GM12878 (cell line): ENCODE data around the gene VWA3A. TPM values are rescaled to one million over a fixed set of nuclear protein-coding genes. Genes with fewer than 3 reads are reported as not detected.
A peak's percentile ranks its signal among the peaks of the same experiment; 100 is the strongest.

ENCODE experiments used
- ATAC-seq: fragments of 200-7000 bp; cut with Tn5 transposase; 3 replicates; pipeline ENCODE4 v1.9.1; 2020; ENCODE audit warnings: mild to moderate bottlenecking, moderate library complexity
- BruUV-seq: library from RNA; stranded (reverse); fragments of 400-500 nt; replicated peaks from 2 replicates; lab custom pipeline; 2021; lab: Mats Ljungman, UMichigan
- CTCF ChIA-PET: fragments of 300-600 bp; sonication (Branson Sonifier 250); formaldehyde crosslinking; extraction: SDS; loops from one replicate; lab custom pipeline; 2021; ENCODE audit warnings: inconsistent platforms; lab: Yijun Ruan, JAX
- POLR2A ChIA-PET: fragments of 350-600 bp; formaldehyde crosslinking; extraction: SDS; loops from one replicate; lab custom pipeline; 2021; ENCODE audit warnings: inconsistent platforms; lab: Charles Lee
- RAD21 ChIA-PET: fragments of 300-600 bp; sonication (Branson Sonifier 250); formaldehyde crosslinking; loops from one replicate; lab custom pipeline; 2023; ENCODE audit warnings: antibody characterized with exemption; ENCODE audit not compliant: unreplicated experiment; lab: Charles Lee
- SMC1A ChIA-PET: fragments of 300-600 bp; sonication (Branson Sonifier 250); formaldehyde crosslinking; loops from one replicate; lab custom pipeline; 2023; ENCODE audit not compliant: unreplicated experiment, uncharacterized antibody; lab: Charles Lee
- DNase-seq: peaks from one replicate; pipeline ENCODE4 v3.0.0-alpha.2; 2011; ENCODE audit warnings: low read depth, low spot score
- FAIRE-seq: peaks from 3 replicates; lab custom pipeline; 2011; peaks lifted over from hg19 to GRCh38; lab: Jason Lieb, UNC
- H2AFZ ChIP-seq: 2 replicates; pipeline ENCODE4 v1.6.0; 2011; ENCODE audit warnings: low read depth, low read length, control low read depth; ENCODE audit not compliant: control insufficient read depth
- H3K27ac ChIP-seq: 2 replicates; pipeline ENCODE4 v1.5.1; 2011; ENCODE audit warnings: control low read depth; ENCODE audit not compliant: control insufficient read depth, insufficient read depth
- H3K27me3 ChIP-seq, 2 experiments: replicated peaks in 1 of 2; 2 replicates each; pipeline versions ENCODE4 v1.6.0 to v1.6.1; 2011; ENCODE audit warnings: low read length in 1 of 2; ENCODE audit not compliant: control insufficient read depth in 2 of 2, insufficient read depth in 2 of 2
- H3K36me3 ChIP-seq, 2 experiments: 2 replicates each; pipeline ENCODE4 v1.5.1; 2011; ENCODE audit warnings: low read length in 1 of 2; ENCODE audit not compliant: control insufficient read depth in 2 of 2, insufficient read depth in 2 of 2
- H3K4me1 ChIP-seq: 2 replicates; pipeline ENCODE4 v1.6.1; 2011; ENCODE audit warnings: mild to moderate bottlenecking, low read length, moderate library complexity, mixed read lengths; ENCODE audit not compliant: control insufficient read depth, insufficient read depth
- H3K4me2 ChIP-seq: 2 replicates; pipeline ENCODE4 v1.6.0; 2011; ENCODE audit warnings: control low read depth; ENCODE audit not compliant: control insufficient read depth, insufficient read depth
- H3K4me3 ChIP-seq: fragments of 200-600 bp; sonication (generic); 2 replicates; pipeline ENCODE4 v1.5.1; 2016
- H3K79me2 ChIP-seq: 2 replicates; pipeline ENCODE4 v1.6.0; 2011; ENCODE audit warnings: low read length; ENCODE audit not compliant: control insufficient read depth, insufficient read depth
- H3K9ac ChIP-seq: 2 replicates; pipeline ENCODE4 v1.8.0; 2011; ENCODE audit warnings: low read length, control low read depth, mixed read lengths; ENCODE audit not compliant: control insufficient read depth, insufficient read depth
- H3K9me3 ChIP-seq: replicated peaks from 3 replicates; pipeline ENCODE4 v1.5.1; 2011; ENCODE audit warnings: mild to moderate bottlenecking, low read length; ENCODE audit not compliant: control insufficient read depth, insufficient read depth
- H4K20me1 ChIP-seq: 2 replicates; pipeline ENCODE4 v1.6.0; 2011; ENCODE audit not compliant: control insufficient read depth, insufficient read depth
- BCL11A ChIP-seq: IDR thresholded peaks from 2 replicates; pipeline ENCODE4 v1.6.1; 2011; ENCODE audit warnings: low read depth, low read length
- EED ChIP-seq: sonication (generic); IDR thresholded peaks from 2 replicates; pipeline ENCODE4 v1.6.1; 2016; ENCODE audit warnings: antibody characterized with exemption, low read depth
- LARP7 ChIP-seq: fragments of 450-650 bp; IDR thresholded peaks from 2 replicates; pipeline ENCODE4 v1.6.1; 2017; ENCODE audit warnings: mild to moderate bottlenecking
- RCOR1 ChIP-seq: conservative IDR thresholded peaks from 2 replicates; pipeline ENCODE4 v1.6.1; 2012; ENCODE audit warnings: low read depth, low read length, improper control_type of control experiment
- RELA ChIP-seq: fragments of 450-650 bp; IDR thresholded peaks from 2 replicates; pipeline ENCODE4 v1.8.0; 2014; ENCODE audit warnings: borderline replicate concordance; ENCODE audit not compliant: partially characterized antibody
- RUNX3 ChIP-seq: IDR thresholded peaks from 2 replicates; pipeline ENCODE4 v1.6.1; 2012; ENCODE audit warnings: low read length, inconsistent platforms
- SMARCA5 ChIP-seq: fragments of 450-650 bp; IDR thresholded peaks from 2 replicates; pipeline ENCODE4 v1.6.1; 2017; ENCODE audit warnings: mild to moderate bottlenecking
- SREBF2 ChIP-seq: IDR thresholded peaks from 2 replicates; pipeline ENCODE4 v1.6.1; 2012; ENCODE audit warnings: mild to moderate bottlenecking, low read length
- WGBS: methylation state at CpG from one replicate; pipeline ENCODE4 v1.1.6; 2016; ENCODE audit warnings: low lambda C conversion rate; ENCODE audit not compliant: insufficient replicate concordance, insufficient coverage; ENCODE audit errors: missing lambda C conversion rate; 5-methylcytosine and 5-hydroxymethylcytosine counted together
- in situ Hi-C: fragments of 300-500 bp; cut with MboI; formaldehyde crosslinking; loops from 9 replicates; pipeline ENCODE4 v1.14.3; 2018; ENCODE audit warnings: mixed read lengths
- intact Hi-C: fragments of 100-400 bp; cut with micrococcal nuclease; formaldehyde crosslinking; loops from one replicate; pipeline ENCODE4 v1.14.2; 2022; ENCODE audit not compliant: unreplicated experiment
- polyA plus RNA-seq, 11 experiments: library from polyadenylated mRNA; depleted of rRNA in 4 of 11; unstranded in 6 of 11; stranded (reverse) in 5 of 11; fragments of >200 nt; fragmentation: Nextera tagmentation in 4 of 11; fragmentation: Illumina TruSeq in 1 of 11; extraction: Ambion mirVana in 4 of 11; extraction: Trizol in 1 of 11; gene quantifications; 1 replicate in 1 of 11; 2 replicates in 10 of 11; pipeline versions ENCODE4 v1.2.1 to v1.2.3, GENCODE V29; 2011 to 2016; ENCODE audit warnings: inconsistent platforms in 2 of 11, missing spikeins in 2 of 11, low read depth in 1 of 11
- total RNA-seq, 4 experiments: library from RNA; depleted of rRNA in 3 of 4; stranded (reverse); fragments of >200 nt in 3 of 4; fragmentation: Illumina TruSeq in 1 of 4; extraction: Trizol in 1 of 4; gene quantifications; 2 replicates each; pipeline versions ENCODE4 v1.2.1 to v1.2.3, GENCODE V29; 2013 to 2021
- TF ChIP-seq, protein P1 (sequence below): fragments of 450-650 bp; IDR thresholded peaks from 2 replicates; pipeline ENCODE4 v1.6.1; 2017; ENCODE audit warnings: low read depth, mild to moderate bottlenecking, moderate library complexity
- TF ChIP-seq, protein P2 (sequence below): IDR thresholded peaks from 2 replicates; pipeline ENCODE4 v1.6.1; 2011; ENCODE audit warnings: low read depth, mild to moderate bottlenecking, low read length, moderate library complexity, borderline replicate concordance; ENCODE audit errors: extremely low read depth
- TF ChIP-seq, protein P3 (sequence below): IDR thresholded peaks from 2 replicates; pipeline ENCODE4 v1.6.1; 2012; ENCODE audit warnings: low read depth, low read length, improper control_type of control experiment
- TF ChIP-seq, protein P4 (sequence below): fragments of 450-650 bp; IDR thresholded peaks from 2 replicates; pipeline ENCODE4 v1.6.1; 2017; ENCODE audit warnings: mild to moderate bottlenecking, moderate library complexity
- TF ChIP-seq, protein P5 (sequence below): fragments of 450-650 bp; IDR thresholded peaks from 2 replicates; pipeline ENCODE4 v1.6.1; 2018; ENCODE audit warnings: mild to moderate bottlenecking, low read depth, moderate library complexity; ENCODE audit not compliant: partially characterized antibody

Gene VWA3A
- total and polyA plus RNA-seq, 10 of the 15 experiments (the other 5 are each of a cell fraction or from before 2014, with no cell fraction given), result 0.01 TPM; not detected in 9

DNA sequence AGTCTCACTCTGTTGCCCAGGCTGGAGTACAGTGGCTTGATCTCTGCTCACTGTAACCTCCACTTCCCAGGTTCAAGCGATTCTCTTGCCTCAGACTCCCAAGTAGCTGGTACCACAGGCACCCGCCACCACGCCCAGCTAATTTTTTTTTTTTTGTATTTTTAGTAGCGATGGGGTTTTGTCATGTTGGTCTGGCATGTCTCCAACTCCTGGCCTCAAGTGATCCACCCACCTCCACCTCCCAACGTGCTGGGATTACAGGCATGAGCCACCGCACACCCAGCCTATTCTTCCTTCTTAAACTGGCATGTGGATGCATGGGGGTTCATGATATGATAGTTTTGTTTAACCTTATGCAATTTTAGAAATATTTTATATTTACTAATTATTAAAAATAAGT, 39.4 kb upstream of the VWA3A start (continued):
- TF ChIP-seq, protein P1, sequence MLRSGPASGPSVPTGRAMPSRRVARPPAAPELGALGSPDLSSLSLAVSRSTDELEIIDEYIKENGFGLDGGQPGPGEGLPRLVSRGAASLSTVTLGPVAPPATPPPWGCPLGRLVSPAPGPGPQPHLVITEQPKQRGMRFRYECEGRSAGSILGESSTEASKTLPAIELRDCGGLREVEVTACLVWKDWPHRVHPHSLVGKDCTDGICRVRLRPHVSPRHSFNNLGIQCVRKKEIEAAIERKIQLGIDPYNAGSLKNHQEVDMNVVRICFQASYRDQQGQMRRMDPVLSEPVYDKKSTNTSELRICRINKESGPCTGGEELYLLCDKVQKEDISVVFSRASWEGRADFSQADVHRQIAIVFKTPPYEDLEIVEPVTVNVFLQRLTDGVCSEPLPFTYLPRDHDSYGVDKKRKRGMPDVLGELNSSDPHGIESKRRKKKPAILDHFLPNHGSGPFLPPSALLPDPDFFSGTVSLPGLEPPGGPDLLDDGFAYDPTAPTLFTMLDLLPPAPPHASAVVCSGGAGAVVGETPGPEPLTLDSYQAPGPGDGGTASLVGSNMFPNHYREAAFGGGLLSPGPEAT, result no peak
- TF ChIP-seq, all 136 proteins: peak for 0

DNA sequence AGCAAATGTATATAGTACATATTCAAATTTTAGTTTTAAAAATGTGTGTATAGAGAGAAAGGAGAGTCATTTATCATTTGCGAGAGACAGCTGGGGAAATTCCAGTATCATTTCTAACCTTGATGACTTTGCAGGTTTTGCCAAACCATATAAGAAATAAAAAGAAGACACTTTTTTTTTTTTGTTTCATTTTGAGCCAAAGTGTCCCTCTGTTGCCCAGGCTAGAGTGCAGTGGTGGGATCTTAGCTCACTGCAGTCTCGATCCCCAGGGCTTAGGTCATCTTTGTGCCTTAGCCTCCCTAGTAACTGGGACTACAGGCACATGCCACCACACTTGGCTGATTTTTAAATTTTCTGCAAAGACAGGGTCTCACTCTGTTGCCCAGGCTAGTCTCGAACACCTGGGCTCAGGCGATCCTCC, 38.4 kb upstream of the VWA3A start:
- no peaks in the 10 kb centered on the region for H3K36me3 ChIP-seq
- H3K79me2 ChIP-seq, result no peaks in the 10 kb centered on the region
- in situ Hi-C loops, result no loop called here
- ChIA-PET RAD21 (interaction anchor here (0.7 kb wide), 2 partner anchors 30 to 42 kb away, joined by 3 to 4 read pairs; no protein-coding TSS in a partner anchor), SMC1A (interaction anchor here (0.7 to 3.7 kb wide), 7 partner anchors 9 to 135 kb away, joined by 3 to 11 read pairs (median 3); no protein-coding TSS in a partner anchor), POLR2A (no interaction called here), CTCF (interaction anchor here (1.5 kb wide), 1 partner anchor 24 kb away, joined by 4 read pairs; no protein-coding TSS in a partner anchor)
- no TSS peak for BruUV-seq
- H3K9ac ChIP-seq, result no peak overlapping the region
- intact Hi-C loops, result loop anchor here (5.0 kb wide), 1 partner anchor 42 kb away; no protein-coding TSS in a partner anchor
- no peak overlapping the region for H2AFZ ChIP-seq
- H3K4me2 ChIP-seq, result no peak overlapping the region; the same call in 1 of the 2 replicates
- peak; percentile 90 for ATAC-seq
- H3K27ac ChIP-seq, result 0 out of 2 replicates have a peak overlapping the region, but pooled peaks have one; percentile 13
- H3K9me3 ChIP-seq, result no peaks in the 10 kb centered on the region; the same call in 2 of the 3 replicates
- peaks cover 4% of the 10 kb centered on the region; the same call in 1 of the 2 replicates for H3K4me1 ChIP-seq
- H3K27me3 ChIP-seq, result no peaks in the 10 kb centered on the region
- WGBS, result 12% methylated on average over 4 of the region's 4 CpGs
- peak; percentile 34 for DNase-seq
- no peaks in the 10 kb centered on the region for H4K20me1 ChIP-seq
- H3K4me3 ChIP-seq, result no peak overlapping the region
- peak; percentile 66 for FAIRE-seq
- TF ChIP-seq, protein P2, sequence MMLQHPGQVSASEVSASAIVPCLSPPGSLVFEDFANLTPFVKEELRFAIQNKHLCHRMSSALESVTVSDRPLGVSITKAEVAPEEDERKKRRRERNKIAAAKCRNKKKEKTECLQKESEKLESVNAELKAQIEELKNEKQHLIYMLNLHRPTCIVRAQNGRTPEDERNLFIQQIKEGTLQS, result no peak
- TF ChIP-seq RCOR1, result no peak
- no peak for TF ChIP-seq SREBF2
- peak; percentile 83 for TF ChIP-seq SMARCA5
- no peak for TF ChIP-seq EED
- TF ChIP-seq RUNX3, result peak; percentile 12; the same call in 1 of the 2 replicates
- no peak for TF ChIP-seq RELA
- TF ChIP-seq, protein P3, sequence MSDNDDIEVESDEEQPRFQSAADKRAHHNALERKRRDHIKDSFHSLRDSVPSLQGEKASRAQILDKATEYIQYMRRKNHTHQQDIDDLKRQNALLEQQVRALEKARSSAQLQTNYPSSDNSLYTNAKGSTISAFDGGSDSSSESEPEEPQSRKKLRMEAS, result no peak
- TF ChIP-seq, protein P4, sequence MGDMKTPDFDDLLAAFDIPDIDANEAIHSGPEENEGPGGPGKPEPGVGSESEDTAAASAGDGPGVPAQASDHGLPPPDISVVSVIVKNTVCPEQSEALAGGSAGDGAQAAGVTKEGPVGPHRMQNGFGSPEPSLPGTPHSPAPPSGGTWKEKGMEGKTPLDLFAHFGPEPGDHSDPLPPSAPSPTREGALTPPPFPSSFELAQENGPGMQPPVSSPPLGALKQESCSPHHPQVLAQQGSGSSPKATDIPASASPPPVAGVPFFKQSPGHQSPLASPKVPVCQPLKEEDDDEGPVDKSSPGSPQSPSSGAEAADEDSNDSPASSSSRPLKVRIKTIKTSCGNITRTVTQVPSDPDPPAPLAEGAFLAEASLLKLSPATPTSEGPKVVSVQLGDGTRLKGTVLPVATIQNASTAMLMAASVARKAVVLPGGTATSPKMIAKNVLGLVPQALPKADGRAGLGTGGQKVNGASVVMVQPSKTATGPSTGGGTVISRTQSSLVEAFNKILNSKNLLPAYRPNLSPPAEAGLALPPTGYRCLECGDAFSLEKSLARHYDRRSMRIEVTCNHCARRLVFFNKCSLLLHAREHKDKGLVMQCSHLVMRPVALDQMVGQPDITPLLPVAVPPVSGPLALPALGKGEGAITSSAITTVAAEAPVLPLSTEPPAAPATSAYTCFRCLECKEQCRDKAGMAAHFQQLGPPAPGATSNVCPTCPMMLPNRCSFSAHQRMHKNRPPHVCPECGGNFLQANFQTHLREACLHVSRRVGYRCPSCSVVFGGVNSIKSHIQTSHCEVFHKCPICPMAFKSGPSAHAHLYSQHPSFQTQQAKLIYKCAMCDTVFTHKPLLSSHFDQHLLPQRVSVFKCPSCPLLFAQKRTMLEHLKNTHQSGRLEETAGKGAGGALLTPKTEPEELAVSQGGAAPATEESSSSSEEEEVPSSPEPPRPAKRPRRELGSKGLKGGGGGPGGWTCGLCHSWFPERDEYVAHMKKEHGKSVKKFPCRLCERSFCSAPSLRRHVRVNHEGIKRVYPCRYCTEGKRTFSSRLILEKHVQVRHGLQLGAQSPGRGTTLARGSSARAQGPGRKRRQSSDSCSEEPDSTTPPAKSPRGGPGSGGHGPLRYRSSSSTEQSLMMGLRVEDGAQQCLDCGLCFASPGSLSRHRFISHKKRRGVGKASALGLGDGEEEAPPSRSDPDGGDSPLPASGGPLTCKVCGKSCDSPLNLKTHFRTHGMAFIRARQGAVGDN, result no peak
- no peak for TF ChIP-seq LARP7
- TF ChIP-seq, protein P5, sequence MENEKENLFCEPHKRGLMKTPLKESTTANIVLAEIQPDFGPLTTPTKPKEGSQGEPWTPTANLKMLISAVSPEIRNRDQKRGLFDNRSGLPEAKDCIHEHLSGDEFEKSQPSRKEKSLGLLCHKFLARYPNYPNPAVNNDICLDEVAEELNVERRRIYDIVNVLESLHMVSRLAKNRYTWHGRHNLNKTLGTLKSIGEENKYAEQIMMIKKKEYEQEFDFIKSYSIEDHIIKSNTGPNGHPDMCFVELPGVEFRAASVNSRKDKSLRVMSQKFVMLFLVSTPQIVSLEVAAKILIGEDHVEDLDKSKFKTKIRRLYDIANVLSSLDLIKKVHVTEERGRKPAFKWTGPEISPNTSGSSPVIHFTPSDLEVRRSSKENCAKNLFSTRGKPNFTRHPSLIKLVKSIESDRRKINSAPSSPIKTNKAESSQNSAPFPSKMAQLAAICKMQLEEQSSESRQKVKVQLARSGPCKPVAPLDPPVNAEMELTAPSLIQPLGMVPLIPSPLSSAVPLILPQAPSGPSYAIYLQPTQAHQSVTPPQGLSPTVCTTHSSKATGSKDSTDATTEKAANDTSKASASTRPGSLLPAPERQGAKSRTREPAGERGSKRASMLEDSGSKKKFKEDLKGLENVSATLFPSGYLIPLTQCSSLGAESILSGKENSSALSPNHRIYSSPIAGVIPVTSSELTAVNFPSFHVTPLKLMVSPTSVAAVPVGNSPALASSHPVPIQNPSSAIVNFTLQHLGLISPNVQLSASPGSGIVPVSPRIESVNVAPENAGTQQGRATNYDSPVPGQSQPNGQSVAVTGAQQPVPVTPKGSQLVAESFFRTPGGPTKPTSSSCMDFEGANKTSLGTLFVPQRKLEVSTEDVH, result no peak
- no peak for TF ChIP-seq BCL11A
